ENCODE results near the gene GPR78. TPM values are rescaled to one million over a fixed set of nuclear protein-coding genes. Genes with fewer than 3 reads are reported as not detected.

Gene GPR78
- total and polyA plus RNA-seq, 4 donors = not detected

- TF ChIP-seq REST (IDR thresholded peaks at IDR 0.05) = no peak
- no peak for TF ChIP-seq SP1 (IDR thresholded peaks at IDR 0.05)
- TF ChIP-seq ZBTB33 (IDR thresholded peaks at IDR 0.05) = no peak
- TF ChIP-seq EGR1 (IDR thresholded peaks at IDR 0.05; ENCODE audit: low read depth in 2 of 2) = no peak
- no peak for TF ChIP-seq TAF1 (conservative IDR thresholded peaks at IDR 0.05)
- no peak for TF ChIP-seq ATF3 (IDR thresholded peaks at IDR 0.05)
- TF ChIP-seq HNF4G (IDR thresholded peaks at IDR 0.05) = no peak
- no peak for TF ChIP-seq GABPA (IDR thresholded peaks at IDR 0.05 in 1 of 2, conservative IDR thresholded peaks at IDR 0.05 in 1 of 2)
- no peak for TF ChIP-seq MAX (IDR thresholded peaks at IDR 0.05)
- no peak for TF ChIP-seq CTCF (IDR thresholded peaks at IDR 0.05; ENCODE audit: low read depth, low read length, missing input control)
- TF ChIP-seq RXRA (IDR thresholded peaks at IDR 0.05) = no peak
- DNase-seq (ENCODE audit: low spot score) = no peak
- no peaks in the 10 kb centered on the region for H3K27me3 ChIP-seq (ENCODE audit: control insufficient read depth in 4 of 4, insufficient read depth in 4 of 4, low read length in 3 of 4)
- H3K36me3 ChIP-seq (ENCODE audit: control insufficient read depth in 4 of 4, insufficient read depth in 3 of 4, low read depth in 1 of 4, low read length in 3 of 4) = no peaks in the 10 kb centered on the region
- no peak overlapping the region for H3K9ac ChIP-seq (ENCODE audit: low read depth in 1 of 2, low read length in 2 of 2)
- WGBS = 83% methylated on average over 32 of the region's 32 CpGs
- no peaks in the 10 kb centered on the region for H3K4me1 ChIP-seq (ENCODE audit: control insufficient read depth in 4 of 4, insufficient read depth in 4 of 4, low read length in 3 of 4)
- H3K4me3 ChIP-seq (ENCODE audit: low read depth in 1 of 3, low read length in 3 of 3) = no peak overlapping the region
- no peaks in the 10 kb centered on the region for H3K9me3 ChIP-seq (ENCODE audit: control insufficient read depth in 4 of 4, low read length in 3 of 4)
- H3K27ac ChIP-seq (ENCODE audit: low read depth in 1 of 2, low read length in 2 of 2) = no peak overlapping the region
These were observed 35.3 kb upstream of the GPR78 start for GRCh38 chr4:8544741-8545438.

- no peak overlapping the region for H3K9ac ChIP-seq (ENCODE audit: low read depth in 1 of 2, low read length in 2 of 2)
- DNase-seq (ENCODE audit: low spot score) = no peak
- no peaks in the 10 kb centered on the region for H3K36me3 ChIP-seq (ENCODE audit: control insufficient read depth in 4 of 4, insufficient read depth in 3 of 4, low read depth in 1 of 4, low read length in 3 of 4)
- no peak overlapping the region for H3K4me3 ChIP-seq (ENCODE audit: low read depth in 1 of 3, low read length in 3 of 3)
- H3K27ac ChIP-seq (ENCODE audit: low read depth in 1 of 2, low read length in 2 of 2) = no peak overlapping the region
- TF ChIP-seq FOXA1 (IDR thresholded peaks at IDR 0.05) (no peak), ZBTB33 (IDR thresholded peaks at IDR 0.05) (no peak), HNF4A (conservative IDR thresholded peaks at IDR 0.05) (no peak), HNF4G (IDR thresholded peaks at IDR 0.05) (no peak), FOXA2 (IDR thresholded peaks at IDR 0.05) (no peak), RXRA (IDR thresholded peaks at IDR 0.05) (no peak), EGR1 (IDR thresholded peaks at IDR 0.05; ENCODE audit: low read depth in 2 of 2) (no peak), RAD21 (IDR thresholded peaks at IDR 0.05) (no peak), TAF1 (conservative IDR thresholded peaks at IDR 0.05) (no peak), REST (IDR thresholded peaks at IDR 0.05) (no peak), YY1 (IDR thresholded peaks at IDR 0.05) (no peak)
- WGBS = 72% methylated on average over 9 of the region's 9 CpGs
- no peaks in the 10 kb centered on the region for H3K27me3 ChIP-seq (ENCODE audit: control insufficient read depth in 4 of 4, insufficient read depth in 4 of 4, low read length in 3 of 4)
- H3K4me1 ChIP-seq (ENCODE audit: control insufficient read depth in 4 of 4, insufficient read depth in 4 of 4, low read length in 3 of 4) = no peaks in the 10 kb centered on the region
- H3K9me3 ChIP-seq (ENCODE audit: control insufficient read depth in 4 of 4, low read length in 3 of 4) = no peaks in the 10 kb centered on the region
These were observed 34.8 kb upstream of the GPR78 start for GRCh38 chr4:8545439-8545765.
